ENCODE measurements around the gene ZNF441.
"Not testable (repeated sequence)": the region's sequence is repeated elsewhere in the genome, so short reads cannot be mapped to it uniquely, and the experiment has no call there.

Gene ZNF441

GRCh38 chr19:11766597-11767591 lies at the start of gene ZNF441:
ZNF441 (plus strand) TSS chr19:11767000; CDS start chr19:11767194, 194 bp downstream.
- DNase-seq: peak; percentile 87

GRCh38 chr19:11721681-11722080 lies 45.1 kb upstream of the ZNF441 start:
- DNase-seq: no peak

- no peak for DNase-seq
These were observed 44.4 kb upstream of the ZNF441 start for GRCh38 chr19:11722414-11722813.

- no peak for DNase-seq
These were observed 37.2 kb upstream of the ZNF441 start for GRCh38 chr19:11729586-11729985.

GRCh38 chr19:11735375-11735774 lies 31.4 kb upstream of the ZNF441 start:
- DNase-seq: no peak

GRCh38 chr19:11736696-11737095 lies 30.1 kb upstream of the ZNF441 start:
- DNase-seq: no peak

GRCh38 chr19:11737964-11738745 lies 28.6 kb upstream of the ZNF441 start:
- DNase-seq: peak; percentile 10

- DNase-seq: peak; percentile 94
These were observed 27.8 kb upstream of the ZNF441 start, which contains the start of gene ZNF823 for GRCh38 chr19:11738746-11739620. ZNF823 (minus strand) TSS chr19:11738946; CDS start chr19:11738819, 127 bp downstream.

GRCh38 chr19:11745869-11746268 lies 20.9 kb upstream of the ZNF441 start:
- no peak for DNase-seq

- DNase-seq: no peak
These were observed 19.5 kb upstream of the ZNF441 start for GRCh38 chr19:11747277-11747676.

GRCh38 chr19:11749751-11750150 lies 17.0 kb upstream of the ZNF441 start:
- no peak for DNase-seq

GRCh38 chr19:11752244-11752736 lies 14.5 kb upstream of the ZNF441 start:
- no peak for DNase-seq

GRCh38 chr19:11754663-11755062 lies 12.1 kb upstream of the ZNF441 start:
- DNase-seq: no peak

- DNase-seq: no peak
These were observed 9.8 kb upstream of the ZNF441 start for GRCh38 chr19:11756965-11757364.

GRCh38 chr19:11759805-11760204 lies 7.0 kb upstream of the ZNF441 start:
- DNase-seq: no peak

- DNase-seq: no peak
These were observed 3.7 kb upstream of the ZNF441 start for GRCh38 chr19:11763117-11763516.

- no peak for DNase-seq
These were observed 3.2 kb upstream of the ZNF441 start for GRCh38 chr19:11763611-11764010.

- peak; percentile 2 for DNase-seq
These were observed 883 bp downstream of the ZNF441 start for GRCh38 chr19:11767633-11768133.

- DNase-seq: no peak
These were observed 3.2 kb downstream of the ZNF441 start for GRCh38 chr19:11769995-11770394.

- DNase-seq: not testable (repeated sequence)
These were observed 4.7 kb downstream of the ZNF441 start for GRCh38 chr19:11771520-11771919.

GRCh38 chr19:11776669-11777068 lies 9.9 kb downstream of the ZNF441 start:
- DNase-seq: not testable (repeated sequence)

GRCh38 chr19:11780431-11781020 lies 13.7 kb downstream of the ZNF441 start:
- no peak for DNase-seq

All from activated effector memory CD4-positive, alpha-beta T cell treated with Interleukin-2 at 50 U/mL for 16 hours (primary cell).